GM19035 (cell line): ENCODE results near the gene STK11.

Source experiments
- ATAC-seq: cut with Tn5 transposase; IDR thresholded peaks from one replicate; pipeline ENCODE4 v1.9.1; 2021; ENCODE audit not compliant: unreplicated experiment

The STK11 gene

DNA sequence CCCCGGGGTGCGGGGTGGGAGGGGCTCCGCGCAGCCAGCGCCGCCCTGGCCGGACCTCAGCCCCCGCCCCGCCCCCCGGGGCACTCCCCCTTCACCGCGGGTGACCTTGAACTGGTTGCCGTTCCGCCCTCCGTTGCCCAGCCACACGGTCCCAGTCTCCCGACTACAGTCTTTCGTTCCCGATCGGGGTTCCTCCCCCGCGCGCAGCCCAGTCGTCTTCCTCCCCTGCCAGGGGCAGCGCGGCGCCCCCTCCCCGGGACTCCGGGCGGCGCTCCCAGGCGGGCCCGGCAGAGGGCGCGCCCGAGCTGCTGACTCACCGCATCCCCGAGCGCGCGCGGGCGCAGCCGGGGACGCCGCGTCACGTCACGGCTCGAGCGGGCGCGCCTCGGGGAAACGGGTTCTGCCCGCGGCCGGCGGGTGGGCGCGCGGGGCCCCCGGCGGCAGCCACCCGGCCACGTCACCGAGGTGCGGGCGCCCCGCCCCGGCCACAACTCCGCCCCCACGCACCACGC lies 43.3 kb downstream of the STK11 start:
- ATAC-seq: peak; percentile 32

GRCh38 chr19:1249298-1249989 lies 43.9 kb downstream of the STK11 start:
- peak; percentile 51 for ATAC-seq

- ATAC-seq: no peak
Measured at GRCh38 chr19:1249990-1250436, 44.4 kb downstream of the STK11 start.

DNA sequence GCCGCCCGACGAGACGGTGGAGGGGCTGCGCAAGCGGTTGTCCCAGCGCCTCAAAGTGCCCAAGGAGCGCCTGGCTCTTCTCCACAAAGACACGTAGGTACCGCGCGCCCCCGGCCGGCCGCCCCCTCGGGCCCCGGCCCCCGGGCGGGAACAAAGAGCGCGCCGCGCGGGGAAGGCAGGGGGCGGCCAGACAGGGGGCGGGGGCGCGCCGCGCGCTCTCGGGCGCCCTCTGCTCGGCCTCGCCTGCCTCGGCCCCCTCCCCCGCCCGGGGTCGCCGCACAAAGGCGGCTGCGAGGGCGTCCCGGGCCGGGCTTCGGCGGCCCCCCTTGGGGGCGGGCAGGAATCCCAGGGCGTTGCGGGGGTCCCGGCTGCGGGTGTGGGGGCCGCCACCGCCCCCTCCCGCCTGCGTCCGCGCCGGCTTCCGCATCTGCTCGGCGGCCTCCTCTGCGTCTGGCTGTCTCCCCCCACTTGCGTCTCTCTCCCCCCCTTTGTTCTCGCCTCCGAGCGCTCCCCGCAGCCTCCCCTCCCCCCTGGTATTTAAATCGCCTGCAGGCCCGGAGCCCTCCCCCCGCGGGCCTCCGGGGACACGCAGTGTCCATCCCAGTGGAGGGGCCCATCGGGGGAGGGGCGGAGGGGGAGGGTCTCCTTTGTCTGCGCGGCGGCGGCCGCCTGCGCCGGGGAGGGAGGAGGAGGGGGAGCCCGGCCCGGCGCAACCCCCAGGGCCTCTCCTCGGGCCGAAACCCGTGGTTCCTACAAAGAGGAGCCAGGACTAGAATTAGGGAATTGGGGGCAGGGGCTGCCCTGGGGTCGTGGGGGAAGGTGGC lies 45.1 kb downstream of the STK11 start:
- ATAC-seq: no peak

DNA sequence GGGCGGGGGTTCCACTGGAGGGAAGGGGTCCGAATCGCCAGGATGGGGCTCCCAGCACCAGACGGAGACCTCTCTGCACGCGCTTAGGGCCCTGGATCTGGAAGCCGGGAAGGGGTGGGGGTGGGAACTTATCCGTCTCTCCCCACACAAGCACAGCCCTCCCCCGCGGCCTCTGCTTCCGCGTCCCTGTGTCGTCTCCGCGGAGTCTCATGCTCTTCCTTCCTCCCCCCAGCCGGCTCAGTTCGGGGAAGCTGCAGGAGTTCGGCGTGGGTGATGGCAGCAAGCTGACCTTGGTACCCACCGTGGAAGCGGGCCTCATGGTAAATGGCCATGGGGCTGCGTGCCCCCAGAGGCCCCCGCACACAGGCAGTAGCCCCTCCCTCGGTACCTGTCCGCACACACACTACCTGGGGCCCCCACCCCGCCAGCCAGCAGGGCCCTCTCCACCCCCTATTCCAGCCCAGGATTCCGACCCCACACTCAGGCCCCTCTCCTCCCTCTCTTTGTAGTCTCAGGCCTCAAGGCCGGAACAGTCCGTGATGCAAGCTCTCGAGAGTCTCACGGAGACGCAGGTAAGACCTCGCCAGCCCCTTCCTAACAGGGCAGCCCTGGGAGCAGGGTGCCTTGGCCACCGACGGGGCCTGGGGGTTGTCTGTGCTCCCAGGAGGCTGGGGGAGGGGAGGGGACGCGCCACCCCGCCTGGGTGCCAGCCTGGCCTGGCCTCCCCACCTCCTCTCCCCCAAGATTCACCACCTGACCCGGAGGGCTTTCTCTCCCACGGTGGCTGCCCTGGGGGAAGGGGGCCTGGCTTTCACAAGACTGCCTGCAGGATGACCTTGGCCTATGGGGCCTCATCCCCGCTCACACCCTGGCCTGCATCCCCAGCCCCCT lies 46.0 kb downstream of the STK11 start:
- ATAC-seq: no peak

DNA sequence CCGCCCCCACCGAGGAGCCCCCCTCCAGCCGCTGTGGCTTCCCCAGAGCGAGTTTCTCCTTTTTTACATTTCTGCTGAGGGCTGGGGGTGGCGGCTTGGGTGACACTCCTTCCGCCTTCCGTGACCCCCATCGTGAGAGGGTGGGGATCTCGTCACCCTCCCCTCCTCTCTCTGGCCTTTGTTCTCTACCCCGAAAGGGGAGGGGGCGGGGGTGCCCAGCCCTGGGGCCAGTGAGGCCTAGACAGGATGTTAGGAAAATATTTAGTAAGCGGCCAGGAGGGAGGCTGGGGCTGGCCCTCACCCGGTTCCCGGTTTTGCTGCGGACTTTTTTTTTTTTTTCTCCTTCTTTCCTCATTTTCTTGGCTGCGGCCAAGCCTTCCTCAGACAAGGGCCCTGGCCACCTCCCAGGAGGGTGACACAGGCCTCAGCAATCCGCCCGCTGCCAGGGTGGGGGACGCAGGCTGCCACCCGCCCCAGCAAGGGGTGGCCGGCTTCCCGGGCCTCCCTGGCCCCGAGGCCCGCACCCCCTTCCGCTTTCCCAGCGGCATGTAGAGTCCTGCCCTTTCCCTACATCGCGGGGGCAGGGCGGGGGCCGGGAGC lies 46.7 kb downstream of the STK11 start:
- no peak for ATAC-seq

DNA sequence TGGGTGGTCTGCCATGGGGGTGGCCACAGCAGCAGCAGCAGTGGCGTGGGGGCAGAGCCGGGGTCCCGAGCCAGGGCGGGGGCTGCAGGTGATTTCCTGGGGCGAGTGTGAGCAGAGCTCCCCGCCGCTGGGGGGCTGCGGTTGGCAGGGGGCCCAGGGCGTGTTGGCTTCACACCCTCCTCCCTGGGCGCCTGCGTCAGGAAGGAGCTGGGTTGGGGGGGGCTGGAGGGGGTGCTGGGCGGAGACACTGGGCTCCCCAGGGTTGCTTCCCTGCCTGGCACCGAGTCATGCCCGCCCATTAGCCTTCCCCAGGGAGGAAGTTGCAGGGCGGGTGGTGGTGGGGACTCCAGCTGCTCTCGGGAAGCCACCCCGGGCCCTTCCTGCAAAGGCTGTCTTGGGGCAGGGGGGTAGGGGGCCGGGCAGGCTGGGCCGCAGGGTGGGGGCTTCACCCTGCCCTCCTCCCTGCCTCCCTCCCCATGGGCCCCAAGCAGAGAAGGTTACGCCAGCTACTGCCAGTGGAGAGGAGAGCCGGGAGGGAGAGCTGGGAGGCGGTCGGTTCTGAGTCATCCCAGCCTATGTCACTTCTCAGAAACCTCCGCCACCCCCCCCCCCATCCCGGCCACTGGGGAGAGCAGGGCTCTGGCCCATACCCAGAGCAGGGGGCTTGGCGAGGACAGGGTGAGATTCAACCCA lies 47.4 kb downstream of the STK11 start:
- no peak for ATAC-seq

DNA sequence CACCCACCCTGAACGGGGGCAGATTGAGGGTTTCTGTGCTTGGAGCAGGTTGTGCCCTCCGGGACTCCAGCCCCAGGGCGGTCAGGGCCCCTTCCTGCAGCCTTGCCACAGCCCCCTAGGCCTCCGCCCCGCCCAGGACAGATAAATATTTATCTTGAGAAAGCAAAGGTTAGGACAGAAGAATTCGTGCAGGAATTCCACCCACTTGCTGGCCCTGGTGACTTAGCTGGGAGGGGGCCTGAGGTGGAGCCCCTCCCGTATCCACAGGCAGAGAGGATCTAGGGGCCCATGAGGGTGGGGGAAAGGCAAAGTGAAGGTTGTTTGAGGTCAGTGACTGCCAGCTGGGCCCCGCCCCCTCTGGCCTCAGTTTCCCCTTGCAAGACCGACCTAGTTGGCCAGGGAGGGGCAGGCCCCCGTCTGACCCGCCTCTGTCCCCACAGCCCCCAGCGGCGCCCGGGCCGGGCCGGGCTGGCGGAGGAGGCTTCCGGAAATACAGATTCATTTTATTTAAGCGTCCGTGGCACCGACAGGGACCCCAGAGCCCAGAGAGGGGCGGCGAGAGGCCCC lies 48.0 kb downstream of the STK11 start:
- ATAC-seq: no peak

- no peak for ATAC-seq
Measured at GRCh38 chr19:1254081-1254527, 48.5 kb downstream of the STK11 start.

GRCh38 chr19:1254530-1255185 lies 49.1 kb downstream of the STK11 start:
- ATAC-seq: no peak

DNA sequence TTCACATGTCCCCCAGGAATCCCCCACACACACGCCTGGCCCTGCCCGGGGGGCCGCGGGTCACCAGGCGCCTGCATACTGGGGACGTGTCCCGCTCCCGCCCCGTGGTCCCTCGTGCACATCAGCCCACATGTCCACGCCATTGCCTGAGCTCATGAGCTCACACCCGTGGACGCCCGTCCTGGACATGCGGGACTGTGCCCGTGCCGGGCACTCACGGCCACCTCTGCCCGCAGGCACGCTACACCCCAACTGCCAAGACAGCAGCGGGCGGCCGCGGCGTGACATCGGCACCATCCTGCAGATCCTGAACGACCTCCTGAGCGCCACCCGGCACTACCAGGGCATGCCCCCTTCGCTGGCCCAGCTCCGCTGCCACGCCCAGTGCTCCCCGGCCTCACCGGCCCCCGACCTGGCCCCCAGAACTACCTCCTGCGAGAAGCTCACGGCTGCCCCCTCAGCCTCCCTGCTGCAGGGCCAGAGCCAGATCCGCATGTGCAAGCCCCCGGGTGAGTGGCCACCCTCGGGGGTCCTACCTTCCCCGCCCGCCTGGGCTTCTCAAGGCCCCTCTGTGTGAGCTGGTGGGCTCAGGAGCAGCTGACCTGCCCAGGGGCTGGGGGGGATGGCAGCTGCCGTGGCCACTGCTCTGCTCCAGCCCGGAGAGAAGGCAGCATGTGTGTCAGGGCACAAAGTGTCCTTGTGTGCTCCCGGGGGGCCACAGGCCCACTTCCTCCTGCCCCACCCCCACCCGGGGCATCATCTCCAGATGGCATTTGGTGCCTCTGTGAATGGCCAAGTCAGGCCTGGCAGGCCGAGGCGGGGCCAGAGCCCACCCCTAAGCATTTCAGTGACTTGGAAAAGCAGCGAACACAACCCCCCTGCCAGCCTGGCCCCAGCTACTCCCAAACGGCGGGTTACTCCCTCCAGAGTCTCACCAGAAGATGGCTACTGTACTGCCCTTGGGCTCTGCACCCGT lies 49.9 kb downstream of the STK11 start:
- no peak for ATAC-seq

GRCh38 chr19:1256646-1257474 lies 51.3 kb downstream of the STK11 start:
- no peak for ATAC-seq

- ATAC-seq: no peak
Measured at GRCh38 chr19:1257475-1258162, 52.0 kb downstream of the STK11 start.

- ATAC-seq: no peak
Measured at GRCh38 chr19:1258163-1258492, 52.5 kb downstream of the STK11 start.

- no peak for ATAC-seq
Measured at GRCh38 chr19:1258707-1259205, 53.2 kb downstream of the STK11 start.

DNA sequence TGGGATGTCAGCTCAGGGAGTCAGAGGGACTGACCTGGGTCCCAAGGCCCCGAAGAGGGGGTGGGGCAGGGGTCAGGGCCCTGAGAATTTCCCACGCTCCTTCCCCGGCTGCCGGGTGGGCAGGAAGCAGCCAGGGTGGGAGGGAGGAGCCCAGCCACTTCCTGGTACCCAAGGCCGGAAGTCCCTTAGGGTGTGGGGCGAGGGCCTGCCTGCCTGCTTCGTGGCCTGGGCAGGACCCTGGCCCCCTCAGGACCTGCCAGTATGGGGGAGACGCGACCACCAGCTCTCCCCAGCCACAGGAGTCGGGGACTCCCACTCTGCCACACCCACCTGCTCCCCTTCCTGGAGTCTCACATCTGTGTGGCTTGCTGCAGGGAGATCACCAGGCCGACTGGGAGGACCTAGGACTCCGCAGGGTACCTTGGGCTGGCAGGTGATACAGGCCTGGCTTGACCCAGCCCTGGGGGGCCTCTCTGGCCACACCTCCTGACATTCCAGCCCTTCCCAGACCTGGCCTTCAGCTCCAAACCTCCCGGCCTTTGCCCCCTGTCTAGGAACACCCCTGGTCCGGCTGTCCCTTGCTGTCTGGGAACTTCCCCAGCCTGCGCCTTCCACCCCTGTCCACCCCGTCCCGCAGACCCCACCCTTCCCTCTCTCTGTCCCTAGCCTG lies 53.8 kb downstream of the STK11 start:
- peak; percentile 30 for ATAC-seq
